Measurements from ENCODE around the gene S100A6.

S100A6 gene

DNA sequence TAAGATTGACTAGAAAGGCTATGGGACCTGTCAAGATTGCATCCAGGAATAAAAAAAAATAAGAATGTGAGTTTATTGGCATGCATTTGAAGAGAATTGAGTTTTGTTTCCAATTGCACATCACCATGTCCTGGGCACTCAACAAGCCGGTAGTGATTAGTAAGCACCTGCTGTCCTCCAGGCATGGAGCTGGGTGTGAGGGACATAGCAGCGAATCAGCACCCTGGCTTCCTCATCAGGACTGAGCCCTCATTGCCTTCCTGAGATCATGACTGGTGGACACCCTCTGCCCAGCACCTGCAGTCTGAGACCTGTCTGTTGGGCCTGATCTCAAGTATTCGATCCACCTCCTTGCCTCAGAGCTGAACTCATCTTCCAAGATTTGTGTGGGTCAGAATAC lies 26.8 kb downstream of the S100A6 start:
- Histone ChIP-seq H3K27ac (no peak overlapping the region), H3K36me3 (ENCODE audit: insufficient read depth) (no peaks in the 10 kb centered on the region), H3K4me2 (no peak overlapping the region), H3K9ac (no peak overlapping the region), H3K4me1 (ENCODE audit: low read depth, poor library complexity, severe bottlenecking) (peaks cover 10% of the 10 kb centered on the region), H4K20me1 (ENCODE audit: insufficient read depth) (no peaks in the 10 kb centered on the region), H3K79me2 (ENCODE audit: insufficient read depth, low read depth) (no peaks in the 10 kb centered on the region), H3K4me3 (IDR thresholded peaks at IDR 0.05; ENCODE audit: insufficient read depth, low read depth, low read length) (no peak overlapping the region), H2AFZ (ENCODE audit: low read depth) (no peak overlapping the region), H3K27me3 (ENCODE audit: insufficient read depth, low read depth) (no peaks in the 10 kb centered on the region)
- TF ChIP-seq, protein P1, sequence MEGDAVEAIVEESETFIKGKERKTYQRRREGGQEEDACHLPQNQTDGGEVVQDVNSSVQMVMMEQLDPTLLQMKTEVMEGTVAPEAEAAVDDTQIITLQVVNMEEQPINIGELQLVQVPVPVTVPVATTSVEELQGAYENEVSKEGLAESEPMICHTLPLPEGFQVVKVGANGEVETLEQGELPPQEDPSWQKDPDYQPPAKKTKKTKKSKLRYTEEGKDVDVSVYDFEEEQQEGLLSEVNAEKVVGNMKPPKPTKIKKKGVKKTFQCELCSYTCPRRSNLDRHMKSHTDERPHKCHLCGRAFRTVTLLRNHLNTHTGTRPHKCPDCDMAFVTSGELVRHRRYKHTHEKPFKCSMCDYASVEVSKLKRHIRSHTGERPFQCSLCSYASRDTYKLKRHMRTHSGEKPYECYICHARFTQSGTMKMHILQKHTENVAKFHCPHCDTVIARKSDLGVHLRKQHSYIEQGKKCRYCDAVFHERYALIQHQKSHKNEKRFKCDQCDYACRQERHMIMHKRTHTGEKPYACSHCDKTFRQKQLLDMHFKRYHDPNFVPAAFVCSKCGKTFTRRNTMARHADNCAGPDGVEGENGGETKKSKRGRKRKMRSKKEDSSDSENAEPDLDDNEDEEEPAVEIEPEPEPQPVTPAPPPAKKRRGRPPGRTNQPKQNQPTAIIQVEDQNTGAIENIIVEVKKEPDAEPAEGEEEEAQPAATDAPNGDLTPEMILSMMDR (conservative IDR thresholded peaks at IDR 0.05; ENCODE audit: low read depth, low read length), result no peak

DNA sequence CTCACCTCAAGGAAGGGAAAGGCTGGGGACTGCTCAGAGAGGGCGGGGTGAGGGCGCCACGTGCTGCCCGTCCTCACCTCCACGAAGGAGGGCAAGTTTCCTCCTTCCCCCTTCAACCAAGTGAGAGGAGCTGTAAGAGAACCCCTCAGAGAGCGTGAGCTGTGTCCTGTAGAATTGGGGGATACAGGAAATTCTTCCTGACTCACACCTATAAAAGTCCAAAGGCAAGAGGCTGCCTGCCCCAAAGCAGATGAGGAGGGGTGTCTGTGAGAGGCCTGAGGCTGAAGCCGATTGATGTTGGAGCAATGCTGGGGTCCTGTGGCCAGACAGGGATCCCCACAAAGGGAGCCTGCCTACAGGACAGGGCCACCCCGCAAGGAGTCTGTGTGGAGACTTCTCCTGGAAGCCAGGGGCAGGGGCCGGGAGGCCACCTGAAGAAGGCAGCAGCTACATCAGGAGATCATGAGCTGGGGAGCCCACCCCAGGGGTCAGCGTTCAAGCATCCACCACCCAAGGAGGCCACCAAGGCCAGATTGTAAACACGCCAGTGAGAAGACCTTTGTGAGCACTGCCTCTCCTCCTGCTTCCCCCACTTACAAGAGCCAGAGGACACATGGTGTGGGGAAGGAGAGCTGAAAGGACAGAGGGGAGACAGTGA lies 27.7 kb downstream of the S100A6 start:
- Histone ChIP-seq H3K27me3 (ENCODE audit: insufficient read depth, low read depth) (no peaks in the 10 kb centered on the region), H3K4me2 (no peak overlapping the region), H2AFZ (ENCODE audit: low read depth) (no peak overlapping the region), H4K20me1 (ENCODE audit: insufficient read depth) (no peaks in the 10 kb centered on the region), H3K36me3 (ENCODE audit: insufficient read depth) (no peaks in the 10 kb centered on the region), H3K4me1 (ENCODE audit: low read depth, poor library complexity, severe bottlenecking) (peaks cover 10% of the 10 kb centered on the region), H3K27ac (no peak overlapping the region), H3K9ac (no peak overlapping the region), H3K4me3 (IDR thresholded peaks at IDR 0.05; ENCODE audit: insufficient read depth, low read depth, low read length) (no peak overlapping the region), H3K79me2 (ENCODE audit: insufficient read depth, low read depth) (no peaks in the 10 kb centered on the region)
- TF ChIP-seq, protein P1 (conservative IDR thresholded peaks at IDR 0.05; ENCODE audit: low read depth, low read length), result no peak

DNA sequence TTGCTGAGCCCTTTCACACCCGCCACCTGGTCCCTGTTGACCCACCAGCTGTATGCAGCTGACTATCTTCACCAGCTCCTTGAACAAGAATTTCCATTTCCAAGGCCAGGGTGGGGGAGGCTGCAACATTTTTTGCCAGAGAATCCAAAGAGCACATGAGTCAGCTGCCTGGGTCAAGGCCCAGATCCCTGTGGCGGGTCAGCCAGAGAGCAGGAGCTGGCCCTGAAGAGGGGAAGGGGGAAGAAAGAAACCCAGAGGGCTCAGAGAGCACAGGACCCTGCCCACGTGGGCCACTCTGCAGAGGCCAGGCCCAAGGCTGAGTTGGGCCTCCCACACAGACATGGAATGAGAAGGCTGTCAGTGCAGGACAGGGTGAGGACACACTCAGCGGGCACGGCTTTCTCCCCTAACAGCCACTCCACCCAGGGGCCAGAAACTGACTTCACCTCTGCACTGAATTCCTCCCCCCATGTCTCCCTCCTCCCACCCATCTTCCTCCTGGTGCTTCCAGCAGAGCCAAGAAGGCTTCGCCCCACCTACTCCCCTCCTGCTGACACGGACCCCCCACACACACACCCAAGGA lies 28.9 kb downstream of the S100A6 start:
- no peak overlapping the region for H2AFZ ChIP-seq (ENCODE audit: low read depth)
- no peaks in the 10 kb centered on the region for H4K20me1 ChIP-seq (ENCODE audit: insufficient read depth)
- H3K36me3 ChIP-seq (ENCODE audit: insufficient read depth), result no peaks in the 10 kb centered on the region
- TF ChIP-seq, protein P1 (conservative IDR thresholded peaks at IDR 0.05; ENCODE audit: low read depth, low read length), result no peak
- no peak overlapping the region for H3K9ac ChIP-seq
- no peak overlapping the region for H3K27ac ChIP-seq
- H3K4me1 ChIP-seq (ENCODE audit: low read depth, poor library complexity, severe bottlenecking), result peaks cover 10% of the 10 kb centered on the region
- H3K79me2 ChIP-seq (ENCODE audit: insufficient read depth, low read depth), result no peaks in the 10 kb centered on the region
- H3K4me3 ChIP-seq (IDR thresholded peaks at IDR 0.05; ENCODE audit: insufficient read depth, low read depth, low read length), result no peak overlapping the region
- no peaks in the 10 kb centered on the region for H3K27me3 ChIP-seq (ENCODE audit: insufficient read depth, low read depth)
- H3K4me2 ChIP-seq, result no peak overlapping the region

DNA sequence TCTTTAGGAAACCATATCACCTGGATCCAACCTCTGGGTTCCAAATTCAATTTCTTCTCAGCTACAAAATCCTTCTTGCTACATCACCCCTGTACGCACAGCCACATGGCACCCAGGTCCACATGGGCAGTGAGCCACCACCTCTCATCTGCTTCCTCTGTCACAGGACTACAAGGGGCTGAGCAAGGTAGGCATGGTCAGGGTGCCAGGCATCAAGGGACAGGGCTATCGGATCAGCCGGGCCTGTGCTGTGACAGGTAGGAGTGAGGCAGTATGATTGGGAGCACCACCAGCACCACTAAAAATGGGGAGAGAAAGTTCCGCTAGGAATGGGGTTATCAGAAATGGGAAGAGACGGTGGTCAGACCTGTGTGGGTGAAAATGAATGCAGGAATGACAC lies 29.4 kb downstream of the S100A6 start:
- H3K4me3 ChIP-seq (IDR thresholded peaks at IDR 0.05; ENCODE audit: insufficient read depth, low read depth, low read length), result no peak overlapping the region
- no peaks in the 10 kb centered on the region for H3K79me2 ChIP-seq (ENCODE audit: insufficient read depth, low read depth)
- H3K27me3 ChIP-seq (ENCODE audit: insufficient read depth, low read depth), result no peaks in the 10 kb centered on the region
- H2AFZ ChIP-seq (ENCODE audit: low read depth), result no peak overlapping the region
- TF ChIP-seq, protein P1 (conservative IDR thresholded peaks at IDR 0.05; ENCODE audit: low read depth, low read length), result no peak
- H3K9ac ChIP-seq, result no peak overlapping the region
- H4K20me1 ChIP-seq (ENCODE audit: insufficient read depth), result no peaks in the 10 kb centered on the region
- H3K4me2 ChIP-seq, result no peak overlapping the region
- H3K36me3 ChIP-seq (ENCODE audit: insufficient read depth), result no peaks in the 10 kb centered on the region
- no peak overlapping the region for H3K27ac ChIP-seq
- H3K4me1 ChIP-seq (ENCODE audit: low read depth, poor library complexity, severe bottlenecking), result peaks cover 8% of the 10 kb centered on the region

All from KMS-11 (cell line).